G401.6 (cell line): ENCODE measurements around the gene SYK.
"Not testable (repeated sequence)": the region's sequence is repeated elsewhere in the genome, so short reads cannot be mapped to it uniquely, and the experiment has no call there.

Source experiments
- FAIRE-seq: peaks from 2 replicates; lab custom pipeline; 2012; peaks lifted over from hg19 to GRCh38; lab: Jason Lieb, UNC

Gene SYK

GRCh38 chr9:90880669-90881068 is 79.0 kb downstream of the SYK start:
- FAIRE-seq: no peak

- FAIRE-seq: no peak
Measured at GRCh38 chr9:90881648-90882047, 80.0 kb downstream of the SYK start.

DNA sequence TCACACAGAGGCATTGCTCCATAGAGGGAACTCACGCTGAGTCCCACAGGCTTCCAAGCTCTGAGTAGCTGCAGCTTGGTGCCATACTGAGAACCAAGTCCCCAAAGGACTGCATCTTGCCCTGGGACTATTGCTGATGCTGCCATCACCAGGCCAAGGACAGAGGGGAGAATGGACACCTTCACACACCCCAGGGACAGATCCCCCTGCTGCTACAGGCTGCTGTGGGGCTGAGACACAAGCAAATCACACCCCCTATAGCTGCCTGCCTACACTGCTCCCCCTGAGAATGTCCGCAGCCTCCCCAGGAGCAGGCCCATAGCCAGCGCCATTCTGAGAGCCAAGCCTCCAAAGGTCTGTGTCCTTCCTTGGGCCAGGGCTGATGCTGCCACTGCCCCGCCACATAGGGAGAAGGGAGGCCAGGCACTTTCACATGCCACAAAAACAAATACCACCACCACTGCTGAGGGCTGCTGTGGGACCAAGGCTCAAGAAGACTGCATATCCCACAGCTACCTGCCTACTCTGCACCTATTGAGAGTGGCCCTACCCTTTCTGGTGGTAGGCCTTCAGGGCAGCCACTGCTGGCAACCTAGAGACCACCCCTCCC is 81.5 kb downstream of the SYK start:
- no peak for FAIRE-seq

GRCh38 chr9:90883661-90884060 is 82.0 kb downstream of the SYK start:
- FAIRE-seq: no peak

- no peak for FAIRE-seq
Measured at GRCh38 chr9:90884178-90884577, 82.6 kb downstream of the SYK start.

- FAIRE-seq: not testable (repeated sequence)
Measured at GRCh38 chr9:90886868-90887267, 85.2 kb downstream of the SYK start.

GRCh38 chr9:90888941-90889340 is 87.3 kb downstream of the SYK start:
- FAIRE-seq: no peak

DNA sequence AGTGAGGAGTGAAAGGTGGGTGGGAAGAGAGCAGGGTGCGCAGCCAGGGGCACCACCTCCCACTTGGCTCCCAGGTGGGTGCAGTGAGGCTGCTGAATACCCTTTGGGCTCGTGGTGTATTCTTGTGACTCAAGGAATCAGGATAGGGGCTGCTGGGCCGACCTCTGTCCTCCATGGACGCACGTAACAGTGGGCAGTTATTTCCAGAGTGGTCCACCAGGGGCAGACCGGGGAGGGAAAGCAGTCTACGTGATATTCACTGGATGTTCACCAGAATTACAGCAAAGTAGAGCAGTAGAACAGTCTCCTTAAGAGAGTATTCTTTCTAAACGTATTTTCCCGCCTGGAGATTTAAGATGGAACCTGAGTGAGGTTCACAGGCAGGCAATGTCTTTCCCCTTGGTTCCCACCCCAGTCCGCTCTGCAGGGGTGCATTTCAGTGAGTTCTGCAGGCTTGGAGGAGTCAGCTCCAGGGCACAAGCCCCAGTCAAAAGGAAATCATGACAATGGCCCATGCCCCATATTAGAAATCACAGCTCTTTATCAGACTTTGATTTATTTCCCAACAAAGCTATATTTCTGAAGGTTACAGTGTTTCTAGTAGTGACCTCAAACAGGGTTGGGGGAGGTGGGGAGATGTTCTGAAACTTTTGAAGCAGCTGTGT is 88.7 kb downstream of the SYK start:
- no peak for FAIRE-seq

- FAIRE-seq: no peak
Measured at GRCh38 chr9:90891308-90892040, 89.9 kb downstream of the SYK start.

GRCh38 chr9:90892918-90893317 is 91.3 kb downstream of the SYK start:
- no peak for FAIRE-seq

DNA sequence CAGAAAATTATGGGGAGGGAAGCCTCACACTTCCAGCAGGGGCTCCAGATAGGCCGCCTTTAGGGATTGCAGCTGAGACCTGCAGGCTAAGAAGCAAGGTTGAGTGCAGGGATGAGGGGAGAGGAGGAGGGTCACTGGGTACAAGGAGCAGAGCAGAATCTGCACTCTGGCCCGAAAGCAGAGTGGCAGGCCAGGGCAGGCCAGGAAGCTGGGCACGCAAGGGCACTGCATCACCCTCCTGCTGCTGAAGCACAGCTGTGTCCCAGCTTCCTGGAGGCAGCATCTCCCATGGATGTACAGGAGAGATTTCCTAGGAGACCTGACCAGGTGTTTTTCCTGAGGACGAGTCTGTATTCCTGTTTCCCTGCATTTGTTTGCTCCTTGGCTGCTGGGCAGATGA is 92.1 kb downstream of the SYK start:
- FAIRE-seq: no peak

DNA sequence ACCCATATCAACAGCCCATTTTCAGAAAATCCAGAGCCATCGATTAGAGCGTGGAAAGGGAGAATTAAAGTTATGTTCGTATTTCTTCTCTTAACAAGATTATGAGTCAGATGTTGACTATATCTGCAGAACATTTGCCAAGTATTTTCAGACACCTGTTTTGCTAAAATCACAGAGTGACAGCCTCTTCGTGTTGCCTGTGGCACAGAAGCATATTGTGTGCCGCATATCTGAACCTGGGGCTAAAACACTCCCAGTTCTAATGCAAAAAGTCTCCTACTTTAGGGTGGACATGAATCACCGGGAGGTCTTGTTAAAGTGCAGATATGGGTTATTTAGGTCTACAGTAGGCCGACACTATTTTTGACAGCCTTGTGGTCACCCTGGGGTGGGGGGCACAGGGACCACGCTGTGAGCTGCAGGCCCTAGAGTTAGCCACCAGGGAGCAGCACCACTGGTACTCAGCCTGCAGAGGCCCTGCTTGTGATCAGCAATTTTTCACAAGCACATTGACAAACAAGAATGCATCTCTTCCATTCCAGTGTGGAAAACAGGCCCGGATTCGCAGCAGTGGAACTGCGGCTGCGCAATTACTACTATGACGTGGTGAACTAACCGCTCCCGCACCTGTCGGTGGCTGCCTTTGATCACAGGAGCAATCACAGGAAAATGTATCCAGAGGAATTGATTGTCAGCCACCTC is 93.5 kb downstream of the SYK start:
- no peak for FAIRE-seq

GRCh38 chr9:90895786-90896185 is 94.2 kb downstream of the SYK start:
- no peak for FAIRE-seq

- no peak for FAIRE-seq
Measured at GRCh38 chr9:90896231-90896630, 94.6 kb downstream of the SYK start.

GRCh38 chr9:90898228-90898627 is 96.6 kb downstream of the SYK start:
- no peak for FAIRE-seq

GRCh38 chr9:90899287-90899686 is 97.7 kb downstream of the SYK start:
- no peak for FAIRE-seq

- FAIRE-seq: no peak
Measured at GRCh38 chr9:90900130-90900529, 98.5 kb downstream of the SYK start.

DNA sequence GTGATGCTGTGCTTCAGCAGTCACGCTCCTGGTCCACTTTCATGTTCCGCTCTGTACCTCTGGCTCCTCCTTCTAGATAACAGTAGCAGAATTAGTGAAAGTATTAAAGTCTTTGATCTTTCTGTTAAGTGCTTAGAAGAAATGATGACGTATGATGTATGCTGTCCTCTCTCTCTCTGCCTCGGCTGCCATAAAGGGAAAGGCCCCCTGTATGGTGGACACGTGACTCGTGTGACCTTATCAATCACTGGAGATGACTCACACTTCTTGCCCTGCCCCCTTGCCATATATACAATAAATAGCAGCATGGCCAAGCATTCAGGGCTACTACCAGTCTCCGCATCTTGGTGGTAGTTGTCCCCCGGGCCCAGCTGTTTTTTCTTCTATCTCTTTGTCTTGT is 100.3 kb downstream of the SYK start:
- FAIRE-seq: no peak

DNA sequence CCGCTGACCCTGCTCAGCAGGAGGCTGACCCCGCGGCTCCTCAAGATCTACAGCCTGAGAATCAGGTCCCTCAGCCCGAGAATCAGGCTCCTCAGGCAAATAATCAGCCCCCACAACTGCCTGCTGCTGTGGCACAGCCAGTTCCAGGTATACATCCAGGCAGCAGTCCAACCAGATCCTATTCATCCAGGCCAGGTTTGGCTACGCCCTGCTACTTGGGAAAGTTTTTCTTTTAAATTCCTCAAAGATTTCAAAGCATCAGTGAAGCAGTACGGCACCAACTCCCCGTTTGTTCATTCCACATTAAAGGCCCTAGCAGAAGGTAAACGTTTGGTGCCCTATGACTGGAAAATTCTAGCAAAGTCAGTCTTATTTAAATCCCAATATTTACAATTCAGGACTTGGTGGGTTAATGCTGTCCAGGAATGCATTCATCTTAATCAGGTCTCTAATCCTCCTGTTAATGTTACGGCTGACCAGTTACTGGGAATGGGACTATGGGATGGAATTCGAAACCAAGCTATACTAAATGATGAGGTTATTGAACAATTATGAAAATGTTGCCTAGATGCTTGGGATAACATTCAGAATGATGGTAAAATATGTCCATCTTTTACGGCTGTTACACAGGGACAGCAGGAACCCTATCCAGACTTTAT is 102.3 kb downstream of the SYK start:
- no peak for FAIRE-seq

DNA sequence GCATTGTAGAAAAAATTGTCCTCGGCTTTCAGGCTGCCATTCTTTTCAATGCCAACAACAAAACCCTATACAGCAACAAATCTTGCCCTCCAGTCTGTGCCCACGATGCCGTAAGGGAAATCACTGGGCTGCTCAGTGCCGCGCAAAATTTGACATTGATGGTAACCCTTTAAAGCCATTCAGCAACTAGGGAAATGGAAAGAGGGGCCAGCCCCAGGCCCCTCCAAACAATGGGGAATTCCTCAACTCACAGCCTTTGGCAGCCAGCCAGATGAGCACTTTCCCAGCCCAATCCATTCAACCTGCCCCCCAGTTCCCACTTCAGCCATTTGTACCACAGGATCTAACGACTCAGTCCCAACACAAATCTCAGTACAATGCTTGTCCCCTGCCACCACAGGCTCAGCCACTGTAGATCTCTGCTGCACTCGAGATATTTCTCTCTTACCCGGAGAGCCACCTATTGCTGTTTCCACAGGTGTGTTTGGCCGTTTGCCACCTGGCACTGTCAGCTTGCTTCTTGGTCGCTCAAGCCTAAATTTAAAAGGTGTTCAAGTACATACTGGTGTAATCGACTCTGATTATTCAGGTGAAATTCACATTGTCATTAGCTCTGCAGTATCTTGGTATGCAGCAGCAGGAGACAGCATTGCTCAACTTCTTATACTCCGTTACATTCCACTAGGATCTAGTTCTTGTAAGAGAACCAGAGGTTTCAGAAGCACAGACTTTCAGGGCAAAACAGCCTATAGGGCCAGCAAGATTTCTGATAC is 103.3 kb downstream of the SYK start:
- FAIRE-seq: no peak

DNA sequence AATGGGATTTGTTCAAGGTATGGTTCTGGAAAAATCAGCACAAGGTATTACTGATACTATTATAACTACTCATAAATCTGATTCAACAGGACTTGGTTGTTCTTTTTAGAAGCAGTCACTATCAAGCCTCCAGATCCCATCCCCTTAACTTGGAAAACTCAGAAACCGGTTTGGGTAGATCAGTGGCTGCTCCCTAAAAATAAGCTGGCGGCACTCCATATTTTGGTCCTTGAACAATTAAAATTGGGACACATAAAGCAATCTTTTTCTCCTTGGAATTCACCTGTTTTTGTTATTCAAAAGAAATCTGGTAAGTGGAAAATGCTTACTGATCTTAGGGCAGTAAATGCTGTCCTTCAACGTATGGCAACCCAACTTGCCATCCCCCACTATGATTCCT is 104.2 kb downstream of the SYK start:
- FAIRE-seq: no peak
